ENCODE data around the gene PRRC2B.
"Not testable (repeated sequence)": the region's sequence is repeated elsewhere in the genome, so short reads cannot be mapped to it uniquely, and the experiment has no call there.

DNA sequence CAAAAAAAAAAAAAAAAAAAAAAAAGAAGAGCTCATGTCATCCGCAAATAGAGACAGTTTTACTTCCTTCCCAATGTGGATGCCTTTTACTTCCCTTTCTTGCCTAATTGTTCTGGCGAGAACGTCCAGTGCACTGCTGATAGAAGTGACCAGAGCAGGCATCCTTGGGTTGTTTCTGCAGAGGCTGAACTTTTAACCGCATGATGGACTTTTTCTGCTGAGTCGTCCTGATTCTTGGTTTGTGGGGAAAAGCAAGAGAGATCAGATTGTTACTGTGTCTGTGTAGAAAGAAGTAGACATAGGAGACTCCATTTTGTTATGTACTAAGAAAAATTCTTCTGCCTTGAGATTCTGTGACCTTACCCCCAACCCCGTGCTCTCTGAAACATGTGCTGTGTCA, 37.4 kb upstream of the PRRC2B start:
- TF ChIP-seq, protein P1, sequence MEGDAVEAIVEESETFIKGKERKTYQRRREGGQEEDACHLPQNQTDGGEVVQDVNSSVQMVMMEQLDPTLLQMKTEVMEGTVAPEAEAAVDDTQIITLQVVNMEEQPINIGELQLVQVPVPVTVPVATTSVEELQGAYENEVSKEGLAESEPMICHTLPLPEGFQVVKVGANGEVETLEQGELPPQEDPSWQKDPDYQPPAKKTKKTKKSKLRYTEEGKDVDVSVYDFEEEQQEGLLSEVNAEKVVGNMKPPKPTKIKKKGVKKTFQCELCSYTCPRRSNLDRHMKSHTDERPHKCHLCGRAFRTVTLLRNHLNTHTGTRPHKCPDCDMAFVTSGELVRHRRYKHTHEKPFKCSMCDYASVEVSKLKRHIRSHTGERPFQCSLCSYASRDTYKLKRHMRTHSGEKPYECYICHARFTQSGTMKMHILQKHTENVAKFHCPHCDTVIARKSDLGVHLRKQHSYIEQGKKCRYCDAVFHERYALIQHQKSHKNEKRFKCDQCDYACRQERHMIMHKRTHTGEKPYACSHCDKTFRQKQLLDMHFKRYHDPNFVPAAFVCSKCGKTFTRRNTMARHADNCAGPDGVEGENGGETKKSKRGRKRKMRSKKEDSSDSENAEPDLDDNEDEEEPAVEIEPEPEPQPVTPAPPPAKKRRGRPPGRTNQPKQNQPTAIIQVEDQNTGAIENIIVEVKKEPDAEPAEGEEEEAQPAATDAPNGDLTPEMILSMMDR (IDR thresholded peaks at IDR 0.05) = not testable (repeated sequence)
- TF ChIP-seq POLR2A (IDR thresholded peaks at IDR 0.05) = not testable (repeated sequence)
